Stomach (tissue), 4 donors: ENCODE results near the gene LEFTY1.

Source experiments
- CTCF ChIP-seq, 7 experiments: fragments of 450-650 bp in 4 of 7; fragments of 200-600 bp in 3 of 7; sonication (generic) in 3 of 7; IDR thresholded peaks; one replicate each; pipeline ENCODE4 v1.5.1; 2016 to 2019; ENCODE audit warnings: antibody characterized with exemption in 7 of 7, control low read depth in 2 of 7, mild to moderate bottlenecking in 1 of 7
- EP300 ChIP-seq: sonication (generic); formaldehyde crosslinking; IDR thresholded peaks from one replicate; pipeline ENCODE4 v1.6.1; 2017; ENCODE audit warnings: antibody characterized with exemption
- POLR2A ChIP-seq, 4 donors: fragments of 450-650 bp; IDR thresholded peaks; one replicate each; pipeline ENCODE4 v1.6.1; 2016; ENCODE audit warnings: antibody characterized with exemption in 4 of 4, control low read depth in 2 of 4, mild to moderate bottlenecking in 1 of 4, moderate library complexity in 1 of 4
- POLR2AphosphoS5 ChIP-seq, 3 donors: sonication (generic); formaldehyde crosslinking; IDR thresholded peaks; one replicate each; pipeline ENCODE4 v1.6.1; 2016; ENCODE audit warnings: antibody characterized with exemption in 3 of 3

DNA sequence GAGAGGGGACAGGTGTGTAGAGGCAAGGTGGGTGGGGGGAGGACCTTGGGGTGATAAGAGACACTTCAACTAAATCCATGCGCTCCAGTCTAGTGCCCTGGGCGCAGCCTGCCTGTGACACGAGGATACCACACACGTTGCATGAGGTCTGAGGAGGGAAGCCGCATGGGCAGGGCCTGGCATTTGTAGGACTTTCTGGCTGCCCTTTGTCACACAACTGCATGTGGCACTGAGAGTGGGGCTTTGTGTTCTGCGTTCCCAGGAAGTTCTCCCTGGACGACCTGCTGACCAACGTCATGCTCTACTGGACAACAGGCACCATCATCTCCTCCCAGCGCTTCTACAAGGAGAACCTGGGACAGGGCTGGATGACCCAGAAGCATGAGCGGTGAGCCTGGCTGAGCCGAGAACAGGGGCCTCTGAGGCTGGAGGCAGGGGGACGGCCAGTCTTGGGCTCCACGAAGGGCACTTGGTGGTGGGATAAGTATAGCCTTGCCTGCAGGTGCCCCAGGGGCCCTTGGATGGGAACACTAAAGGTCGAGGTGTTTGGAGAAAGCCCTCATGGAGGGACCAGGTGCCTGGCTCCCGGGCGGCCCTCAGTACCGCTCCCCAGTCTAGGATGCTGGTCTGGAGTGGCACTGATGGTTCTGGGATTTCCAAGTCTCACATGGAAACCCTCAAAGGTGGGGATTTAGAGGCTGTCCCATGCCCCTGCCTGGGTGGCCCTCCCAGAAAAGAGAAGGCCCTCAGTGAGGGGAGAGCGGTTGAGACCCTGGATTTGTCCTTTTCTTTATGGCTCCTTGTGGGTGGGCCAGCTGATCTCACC is 44.5 kb downstream of the LEFTY1 start:
- TF ChIP-seq CTCF (IDR thresholded peaks at IDR 0.05) (no peak), POLR2A (IDR thresholded peaks at IDR 0.05) (no peak), EP300 (no peak), POLR2AphosphoS5 (IDR thresholded peaks at IDR 0.05) (no peak)
